Measurements from ENCODE around the gene ZBP1.

The ZBP1 gene

DNA sequence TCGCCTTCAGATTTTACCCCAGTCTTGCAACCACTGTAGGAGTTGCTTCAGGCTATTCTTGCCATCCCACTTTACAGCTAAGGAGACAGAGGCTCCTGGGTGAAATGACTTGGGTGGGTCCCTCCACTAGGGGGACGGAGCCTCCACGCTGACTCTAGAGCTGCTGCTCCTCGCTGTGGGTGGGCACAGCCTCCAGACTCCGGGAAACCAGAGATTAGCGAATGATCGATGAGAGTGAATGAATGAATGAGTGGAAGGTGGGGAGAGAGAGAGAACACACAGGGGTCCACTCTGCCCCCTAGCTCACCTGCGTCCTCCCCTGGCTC, 10.4 kb downstream of the ZBP1 start:
- TF ChIP-seq, protein P1, sequence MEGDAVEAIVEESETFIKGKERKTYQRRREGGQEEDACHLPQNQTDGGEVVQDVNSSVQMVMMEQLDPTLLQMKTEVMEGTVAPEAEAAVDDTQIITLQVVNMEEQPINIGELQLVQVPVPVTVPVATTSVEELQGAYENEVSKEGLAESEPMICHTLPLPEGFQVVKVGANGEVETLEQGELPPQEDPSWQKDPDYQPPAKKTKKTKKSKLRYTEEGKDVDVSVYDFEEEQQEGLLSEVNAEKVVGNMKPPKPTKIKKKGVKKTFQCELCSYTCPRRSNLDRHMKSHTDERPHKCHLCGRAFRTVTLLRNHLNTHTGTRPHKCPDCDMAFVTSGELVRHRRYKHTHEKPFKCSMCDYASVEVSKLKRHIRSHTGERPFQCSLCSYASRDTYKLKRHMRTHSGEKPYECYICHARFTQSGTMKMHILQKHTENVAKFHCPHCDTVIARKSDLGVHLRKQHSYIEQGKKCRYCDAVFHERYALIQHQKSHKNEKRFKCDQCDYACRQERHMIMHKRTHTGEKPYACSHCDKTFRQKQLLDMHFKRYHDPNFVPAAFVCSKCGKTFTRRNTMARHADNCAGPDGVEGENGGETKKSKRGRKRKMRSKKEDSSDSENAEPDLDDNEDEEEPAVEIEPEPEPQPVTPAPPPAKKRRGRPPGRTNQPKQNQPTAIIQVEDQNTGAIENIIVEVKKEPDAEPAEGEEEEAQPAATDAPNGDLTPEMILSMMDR (conservative IDR thresholded peaks at IDR 0.05; ENCODE audit: low read depth, low read length) = no peak
- no peak for DNase-seq (ENCODE audit: low read depth)

GRCh38 chr20:57609086-57609841, 11.0 kb downstream of the ZBP1 start:
- DNase-seq (ENCODE audit: low read depth) = no peak
- no peak overlapping the region for H3K4me3 ChIP-seq (ENCODE audit: low read length)
- TF ChIP-seq, protein P1 (conservative IDR thresholded peaks at IDR 0.05; ENCODE audit: low read depth, low read length) = no peak

More for the DNA sequence above, 10.4 kb downstream of the ZBP1 start:
- no peak overlapping the region for H3K4me3 ChIP-seq (ENCODE audit: low read length)

GRCh38 chr20:57608516-57608915, 11.7 kb downstream of the ZBP1 start:
- TF ChIP-seq, protein P1 (conservative IDR thresholded peaks at IDR 0.05; ENCODE audit: low read depth, low read length) = no peak
- no peak overlapping the region for H3K4me3 ChIP-seq (ENCODE audit: low read length)
- DNase-seq (ENCODE audit: low read depth) = no peak

- H3K4me3 ChIP-seq (ENCODE audit: low read length) = no peak overlapping the region
- TF ChIP-seq, protein P1 (conservative IDR thresholded peaks at IDR 0.05; ENCODE audit: low read depth, low read length) = no peak
- DNase-seq (ENCODE audit: low read depth) = no peak
Measured at GRCh38 chr20:57605878-57606277, 14.3 kb downstream of the ZBP1 start.

DNA sequence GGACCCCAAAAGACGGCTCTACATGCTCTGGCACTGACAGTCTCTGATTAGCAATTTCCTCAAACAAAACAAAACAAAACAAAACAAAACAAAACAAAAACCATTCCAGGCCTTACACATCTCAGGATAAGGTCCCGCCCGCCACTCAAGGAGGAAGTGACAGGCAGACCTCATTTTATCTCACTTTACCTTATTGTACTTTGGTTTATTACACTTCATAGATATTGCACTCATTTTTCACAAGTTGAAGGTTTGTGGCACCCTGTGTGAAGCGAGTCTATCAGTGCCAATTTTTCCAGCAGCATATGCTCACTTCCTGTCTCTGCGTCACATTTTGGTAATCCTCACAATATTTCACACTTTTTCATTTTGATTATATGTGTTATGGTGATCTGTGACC, 15.2 kb downstream of the ZBP1 start:
- no peak overlapping the region for H3K4me3 ChIP-seq (ENCODE audit: low read length)
- DNase-seq (ENCODE audit: low read depth) = no peak
- TF ChIP-seq, protein P1 (conservative IDR thresholded peaks at IDR 0.05; ENCODE audit: low read depth, low read length) = no peak

GRCh38 chr20:57603120-57603519, 17.1 kb downstream of the ZBP1 start:
- TF ChIP-seq, protein P1 (conservative IDR thresholded peaks at IDR 0.05; ENCODE audit: low read depth, low read length) = no peak
- DNase-seq (ENCODE audit: low read depth) = no peak

GRCh38 chr20:57601737-57602136, 18.5 kb downstream of the ZBP1 start:
- DNase-seq (ENCODE audit: low read depth) = no peak
- no peak overlapping the region for H3K4me3 ChIP-seq (ENCODE audit: low read length)
- TF ChIP-seq, protein P1 (conservative IDR thresholded peaks at IDR 0.05; ENCODE audit: low read depth, low read length) = no peak

More at GRCh38 chr20:57603120-57603519, 17.1 kb downstream of the ZBP1 start:
- no peak overlapping the region for H3K4me3 ChIP-seq (ENCODE audit: low read length)

All from retinal pigment epithelial cell (primary cell).